Measurements from ENCODE around the gene MACC1.
"Not testable (repeated sequence)": the region's sequence is repeated elsewhere in the genome, so short reads cannot be mapped to it uniquely, and the experiment has no call there.

MACC1 gene

GRCh38 chr7:20129920-20130319, 87.3 kb downstream of the MACC1 start:
- H3K27ac Mint-ChIP-seq = no peak overlapping the region

GRCh38 chr7:20128001-20128400, 89.2 kb downstream of the MACC1 start:
- Mint-ChIP-seq H3K9me3 (no peaks in the 10 kb centered on the region), H3K4me3 (no peak overlapping the region), H3K27me3 (ENCODE audit: low read depth) (no peaks in the 10 kb centered on the region), H3K27ac (no peak overlapping the region), H3K36me3 (ENCODE audit: low read depth) (no peaks in the 10 kb centered on the region), H3K4me1 (ENCODE audit: low read depth) (no peaks in the 10 kb centered on the region)
- no peak for DNase-seq (ENCODE audit: low spot score)

More at GRCh38 chr7:20129920-20130319, 87.3 kb downstream of the MACC1 start:
- H3K4me3 Mint-ChIP-seq = no peak overlapping the region
- no peaks in the 10 kb centered on the region for H3K36me3 Mint-ChIP-seq (ENCODE audit: low read depth)
- H3K4me1 Mint-ChIP-seq (ENCODE audit: low read depth) = no peaks in the 10 kb centered on the region
- DNase-seq (ENCODE audit: low spot score) = no peak
- no peaks in the 10 kb centered on the region for H3K27me3 Mint-ChIP-seq (ENCODE audit: low read depth)
- no peaks in the 10 kb centered on the region for H3K9me3 Mint-ChIP-seq

- H3K9me3 Mint-ChIP-seq; H3K27ac Mint-ChIP-seq; H3K27me3 Mint-ChIP-seq (ENCODE audit: low read depth); H3K36me3 Mint-ChIP-seq (ENCODE audit: low read depth); DNase-seq (ENCODE audit: low spot score); H3K4me3 Mint-ChIP-seq; H3K4me1 Mint-ChIP-seq (ENCODE audit: low read depth): not testable (repeated sequence)
Observed at GRCh38 chr7:20126060-20126459, 91.1 kb downstream of the MACC1 start.

GRCh38 chr7:20124087-20124486, 93.1 kb downstream of the MACC1 start:
- not testable (repeated sequence) for H3K9me3 Mint-ChIP-seq; DNase-seq (ENCODE audit: low spot score); H3K4me1 Mint-ChIP-seq (ENCODE audit: low read depth); H3K27me3 Mint-ChIP-seq (ENCODE audit: low read depth); H3K36me3 Mint-ChIP-seq (ENCODE audit: low read depth); H3K4me3 Mint-ChIP-seq; H3K27ac Mint-ChIP-seq

- not testable (repeated sequence) for H3K36me3 Mint-ChIP-seq (ENCODE audit: low read depth); H3K27ac Mint-ChIP-seq; H3K27me3 Mint-ChIP-seq (ENCODE audit: low read depth)
Observed at GRCh38 chr7:20122653-20123316, 94.4 kb downstream of the MACC1 start.

GRCh38 chr7:20122073-20122472, 95.1 kb downstream of the MACC1 start:
- Mint-ChIP-seq H3K27ac (no peak overlapping the region), H3K4me1 (ENCODE audit: low read depth) (no peaks in the 10 kb centered on the region), H3K4me3 (no peak overlapping the region), H3K9me3 (no peaks in the 10 kb centered on the region), H3K36me3 (ENCODE audit: low read depth) (no peaks in the 10 kb centered on the region), H3K27me3 (ENCODE audit: low read depth) (no peaks in the 10 kb centered on the region)
- no peak for DNase-seq (ENCODE audit: low spot score)

More at GRCh38 chr7:20122653-20123316, 94.4 kb downstream of the MACC1 start:
- not testable (repeated sequence) for H3K9me3 Mint-ChIP-seq; H3K4me1 Mint-ChIP-seq (ENCODE audit: low read depth); H3K4me3 Mint-ChIP-seq; DNase-seq (ENCODE audit: low spot score)

- H3K4me1 Mint-ChIP-seq (ENCODE audit: low read depth) = no peaks in the 10 kb centered on the region
- no peak overlapping the region for H3K4me3 Mint-ChIP-seq
- DNase-seq (ENCODE audit: low spot score) = no peak
- no peaks in the 10 kb centered on the region for H3K27me3 Mint-ChIP-seq (ENCODE audit: low read depth)
- no peaks in the 10 kb centered on the region for H3K9me3 Mint-ChIP-seq
- H3K36me3 Mint-ChIP-seq (ENCODE audit: low read depth) = no peaks in the 10 kb centered on the region
- no peak overlapping the region for H3K27ac Mint-ChIP-seq
Observed at GRCh38 chr7:20121404-20121803, 95.8 kb downstream of the MACC1 start.

GRCh38 chr7:20120611-20121168, 96.5 kb downstream of the MACC1 start:
- not testable (repeated sequence) for H3K36me3 Mint-ChIP-seq (ENCODE audit: low read depth); H3K4me3 Mint-ChIP-seq; H3K9me3 Mint-ChIP-seq; H3K4me1 Mint-ChIP-seq (ENCODE audit: low read depth); H3K27ac Mint-ChIP-seq; H3K27me3 Mint-ChIP-seq (ENCODE audit: low read depth); DNase-seq (ENCODE audit: low spot score)

GRCh38 chr7:20116869-20117268, 100.3 kb downstream of the MACC1 start:
- DNase-seq (ENCODE audit: low spot score) = no peak
- no peaks in the 10 kb centered on the region for H3K27me3 Mint-ChIP-seq (ENCODE audit: low read depth)

GRCh38 chr7:20114468-20114867, 102.7 kb downstream of the MACC1 start:
- no peak overlapping the region for H3K4me3 Mint-ChIP-seq
- no peak for DNase-seq (ENCODE audit: low spot score)
- H3K9me3 Mint-ChIP-seq = no peaks in the 10 kb centered on the region
- H3K36me3 Mint-ChIP-seq (ENCODE audit: low read depth) = no peaks in the 10 kb centered on the region
- H3K27me3 Mint-ChIP-seq (ENCODE audit: low read depth) = no peaks in the 10 kb centered on the region
- no peak overlapping the region for H3K27ac Mint-ChIP-seq
- H3K4me1 Mint-ChIP-seq (ENCODE audit: low read depth) = peaks cover 2% of the 10 kb centered on the region

More at GRCh38 chr7:20116869-20117268, 100.3 kb downstream of the MACC1 start:
- H3K9me3 Mint-ChIP-seq = no peaks in the 10 kb centered on the region
- no peaks in the 10 kb centered on the region for H3K4me1 Mint-ChIP-seq (ENCODE audit: low read depth)
- H3K4me3 Mint-ChIP-seq = no peak overlapping the region
- H3K27ac Mint-ChIP-seq = no peak overlapping the region
- no peaks in the 10 kb centered on the region for H3K36me3 Mint-ChIP-seq (ENCODE audit: low read depth)

- DNase-seq (ENCODE audit: low spot score) = no peak
- Mint-ChIP-seq H3K4me3 (no peak overlapping the region), H3K9me3 (no peaks in the 10 kb centered on the region), H3K27ac (no peak overlapping the region), H3K4me1 (ENCODE audit: low read depth) (peaks cover 2% of the 10 kb centered on the region), H3K27me3 (ENCODE audit: low read depth) (no peaks in the 10 kb centered on the region), H3K36me3 (ENCODE audit: low read depth) (no peaks in the 10 kb centered on the region)
Observed at GRCh38 chr7:20113427-20114027, 103.7 kb downstream of the MACC1 start.

- H3K36me3 Mint-ChIP-seq (ENCODE audit: low read depth) = no peaks in the 10 kb centered on the region
- H3K27ac Mint-ChIP-seq = no peak overlapping the region
- H3K4me1 Mint-ChIP-seq (ENCODE audit: low read depth) = peaks cover 2% of the 10 kb centered on the region
- H3K4me3 Mint-ChIP-seq = no peak overlapping the region
- no peaks in the 10 kb centered on the region for H3K27me3 Mint-ChIP-seq (ENCODE audit: low read depth)
- no peaks in the 10 kb centered on the region for H3K9me3 Mint-ChIP-seq
- DNase-seq (ENCODE audit: low spot score) = no peak
Observed at GRCh38 chr7:20112696-20113095, 104.5 kb downstream of the MACC1 start.

GRCh38 chr7:20111821-20112542, 105.2 kb downstream of the MACC1 start:
- Mint-ChIP-seq H3K4me3 (no peak overlapping the region), H3K9me3 (no peaks in the 10 kb centered on the region)

GRCh38 chr7:20107582-20107981, 109.6 kb downstream of the MACC1 start:
- H3K36me3 Mint-ChIP-seq (ENCODE audit: low read depth) = no peaks in the 10 kb centered on the region
- no peaks in the 10 kb centered on the region for H3K27me3 Mint-ChIP-seq (ENCODE audit: low read depth)
- no peak overlapping the region for H3K4me3 Mint-ChIP-seq
- peaks cover 2% of the 10 kb centered on the region for H3K4me1 Mint-ChIP-seq (ENCODE audit: low read depth)
- no peak overlapping the region for H3K27ac Mint-ChIP-seq
- DNase-seq (ENCODE audit: low spot score) = no peak
- no peaks in the 10 kb centered on the region for H3K9me3 Mint-ChIP-seq

More at GRCh38 chr7:20111821-20112542, 105.2 kb downstream of the MACC1 start:
- H3K36me3 Mint-ChIP-seq (ENCODE audit: low read depth) = no peaks in the 10 kb centered on the region
- H3K27ac Mint-ChIP-seq = no peak overlapping the region
- no peak for DNase-seq (ENCODE audit: low spot score)
- no peaks in the 10 kb centered on the region for H3K27me3 Mint-ChIP-seq (ENCODE audit: low read depth)
- peaks cover 2% of the 10 kb centered on the region for H3K4me1 Mint-ChIP-seq (ENCODE audit: low read depth)
